ENCODE data around the gene SLC6A3.

The SLC6A3 gene

DNA sequence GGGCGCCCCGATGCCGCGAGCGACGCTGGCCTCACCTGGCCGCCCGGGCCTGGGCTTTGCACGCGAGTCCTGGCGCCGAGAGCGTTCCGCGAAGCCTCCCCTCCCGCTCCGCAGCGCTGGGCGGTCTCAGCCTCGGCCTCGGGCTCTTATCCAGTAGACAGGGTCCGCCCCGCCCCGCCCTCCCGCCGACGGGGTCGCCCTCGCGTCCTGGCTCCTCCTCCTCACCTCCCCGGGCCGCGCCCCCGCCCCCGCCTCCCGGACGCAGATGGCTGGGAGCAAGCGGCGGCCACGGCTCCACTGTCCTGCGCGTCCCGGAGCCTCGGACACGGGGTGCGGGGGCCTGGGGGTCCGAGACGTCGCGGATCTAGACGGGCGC is at the start of gene SLC6A3:
Gene SLC6A3 (minus strand): TSS at position 128 of the 376 bp plus-strand sequence. CDS start 2,243 bp downstream, outside the sequence.
- in situ Hi-C loops (cut with HindIII; ENCODE audit: low pct_ligation_motif_present, low pct_unique_long_range_greater_than_20kb, low sequenced_read_pairs): no loop called here
- no peak for DNase-seq

DNA sequence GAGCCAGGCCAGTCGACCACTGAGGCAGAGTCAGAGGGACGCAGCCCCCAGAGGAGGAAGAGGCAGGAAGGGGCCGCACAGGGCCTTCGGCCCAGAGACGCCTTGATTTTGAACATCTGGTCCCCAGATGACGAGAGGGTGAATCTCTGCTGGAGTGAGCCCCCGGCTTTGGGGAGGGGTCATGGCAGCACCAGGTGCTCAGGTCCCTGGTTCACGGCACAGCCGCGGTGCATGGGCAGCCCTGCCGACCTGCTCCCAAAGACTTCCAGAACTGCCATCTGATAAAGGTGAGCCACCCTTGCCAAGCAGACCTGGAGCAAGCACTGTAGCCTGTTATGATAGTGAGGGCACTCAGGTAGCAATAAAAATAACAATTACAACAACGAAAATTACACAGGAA is 48.7 kb upstream of the SLC6A3 start:
- in situ Hi-C loops (cut with HindIII; ENCODE audit: low pct_ligation_motif_present, low pct_unique_long_range_greater_than_20kb, low sequenced_read_pairs): no loop called here
- DNase-seq: no peak

DNA sequence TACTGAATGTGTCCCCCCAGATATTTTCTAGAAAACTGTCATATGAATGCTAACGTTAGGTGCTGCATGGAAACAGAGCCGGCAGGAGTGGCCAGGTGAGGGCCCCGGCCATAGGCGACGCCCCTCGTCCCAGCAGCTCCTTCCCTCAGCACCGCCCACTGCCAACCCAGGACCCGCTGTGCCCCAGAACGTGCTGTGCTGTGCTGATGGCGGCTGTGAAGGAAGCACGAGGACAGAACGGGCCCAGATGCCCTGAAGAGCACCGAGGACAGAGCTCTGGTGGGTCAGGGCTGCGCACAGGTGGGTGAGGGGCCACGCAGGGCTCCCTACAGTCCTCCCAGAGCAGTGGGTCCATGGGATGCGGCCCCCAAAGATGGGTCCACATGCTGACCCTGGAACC is 48.2 kb upstream of the SLC6A3 start:
- in situ Hi-C loops (cut with HindIII; ENCODE audit: low pct_ligation_motif_present, low pct_unique_long_range_greater_than_20kb, low sequenced_read_pairs): no loop called here
- DNase-seq: no peak

DNA sequence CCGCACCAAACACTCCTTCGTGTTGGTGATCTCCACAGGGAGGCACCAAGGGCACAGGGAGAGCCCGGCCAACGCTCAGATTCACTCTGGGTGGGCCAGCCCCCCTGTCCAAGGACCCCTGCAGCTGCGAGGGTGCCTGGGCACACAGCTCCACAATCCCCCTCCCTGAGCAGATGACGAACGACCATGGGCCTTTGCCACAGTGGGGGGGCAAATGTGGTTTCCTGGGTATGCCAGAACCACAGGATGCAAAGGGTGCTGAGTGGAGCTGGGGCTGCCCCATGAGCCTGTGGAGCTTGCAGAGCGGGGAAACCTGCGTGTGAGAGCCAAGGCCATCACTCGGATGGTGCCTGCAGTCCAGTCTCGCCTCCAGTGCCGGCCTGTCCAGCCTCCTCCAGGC is 47.5 kb upstream of the SLC6A3 start:
- in situ Hi-C loops (cut with HindIII; ENCODE audit: low pct_ligation_motif_present, low pct_unique_long_range_greater_than_20kb, low sequenced_read_pairs): no loop called here
- DNase-seq: no peak

DNA sequence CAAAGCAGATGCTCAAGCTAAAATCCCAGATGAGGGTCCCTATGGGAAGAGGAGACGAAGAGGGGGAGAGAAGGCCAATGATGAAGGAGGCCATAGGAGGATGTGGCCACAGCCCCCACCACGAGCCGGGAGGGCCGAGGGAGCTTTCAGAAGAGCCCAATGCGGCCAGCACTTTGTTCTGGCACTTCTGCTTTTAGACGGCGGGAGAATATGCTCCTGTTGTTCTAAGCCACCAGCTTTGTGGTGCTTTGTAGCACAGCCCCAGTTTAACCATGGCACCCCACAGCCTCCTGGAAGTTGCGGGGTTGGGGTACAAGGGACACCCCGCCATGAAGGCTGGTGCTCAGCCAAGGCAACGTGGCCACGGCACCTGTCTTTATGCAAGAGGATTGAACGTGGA is 45.1 kb upstream of the SLC6A3 start:
- DNase-seq: no peak
- in situ Hi-C loops (cut with HindIII; ENCODE audit: low pct_ligation_motif_present, low pct_unique_long_range_greater_than_20kb, low sequenced_read_pairs): no loop called here

DNA sequence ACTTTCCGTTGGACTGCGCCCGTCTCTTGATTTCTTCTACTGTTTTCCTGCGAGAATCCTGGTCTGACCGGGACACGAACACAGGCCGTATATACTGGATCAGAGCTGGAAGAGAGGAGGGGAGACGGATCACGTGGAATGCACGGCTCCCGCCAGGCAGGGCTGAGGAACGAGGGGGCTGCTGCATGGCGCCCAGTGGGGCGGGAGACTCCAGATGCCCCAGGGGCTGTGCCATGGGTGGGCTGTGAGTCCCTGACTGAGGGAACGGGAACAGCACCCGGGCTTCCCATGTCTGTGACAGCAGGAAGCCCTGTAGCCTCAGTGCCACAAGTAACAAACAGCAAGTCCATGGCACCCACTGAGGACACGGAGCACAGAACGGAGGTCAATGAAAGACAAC is 44.5 kb upstream of the SLC6A3 start:
- in situ Hi-C loops (cut with HindIII; ENCODE audit: low pct_ligation_motif_present, low pct_unique_long_range_greater_than_20kb, low sequenced_read_pairs): no loop called here
- DNase-seq: no peak

DNA sequence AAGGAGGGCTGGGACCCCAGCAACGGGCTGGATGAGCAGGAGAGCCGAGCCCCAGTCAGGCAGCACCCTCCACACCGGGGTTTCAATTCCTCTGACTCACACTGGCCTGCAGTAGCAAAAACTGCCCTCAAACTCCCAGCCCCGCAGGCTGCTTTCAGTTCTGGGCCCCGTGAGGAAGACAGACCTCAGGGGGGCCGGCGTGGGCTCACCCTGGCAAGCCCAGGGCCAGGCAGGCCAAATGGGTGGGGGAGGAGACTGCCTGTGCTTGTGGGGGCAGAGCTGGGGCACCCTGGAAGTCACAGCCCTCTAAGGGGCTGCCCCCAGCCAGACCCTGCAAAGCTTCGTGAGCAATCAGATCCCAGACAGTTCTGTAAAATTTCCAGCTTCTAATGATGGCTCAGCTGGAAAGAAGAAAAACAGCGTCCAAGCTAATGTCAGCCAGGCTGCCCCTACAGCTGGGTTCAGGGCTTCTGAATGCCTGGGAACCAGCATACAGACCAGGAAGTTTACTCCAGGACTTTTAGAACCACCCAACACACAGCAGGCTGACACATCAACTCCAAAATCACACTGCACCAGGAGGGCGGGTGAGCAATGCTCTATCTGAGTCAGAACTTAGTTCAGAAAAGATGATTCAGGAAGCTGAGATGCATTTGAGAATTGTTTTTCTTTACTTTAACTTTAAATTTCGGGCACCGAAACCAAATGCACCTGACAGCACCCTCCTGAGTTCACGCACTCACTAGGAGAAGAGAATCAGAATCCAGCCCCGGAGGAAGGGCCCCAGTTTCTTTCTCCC is 43.8 kb upstream of the SLC6A3 start:
- in situ Hi-C loops (cut with HindIII; ENCODE audit: low pct_ligation_motif_present, low pct_unique_long_range_greater_than_20kb, low sequenced_read_pairs): no loop called here
- peak; percentile 5 for DNase-seq

DNA sequence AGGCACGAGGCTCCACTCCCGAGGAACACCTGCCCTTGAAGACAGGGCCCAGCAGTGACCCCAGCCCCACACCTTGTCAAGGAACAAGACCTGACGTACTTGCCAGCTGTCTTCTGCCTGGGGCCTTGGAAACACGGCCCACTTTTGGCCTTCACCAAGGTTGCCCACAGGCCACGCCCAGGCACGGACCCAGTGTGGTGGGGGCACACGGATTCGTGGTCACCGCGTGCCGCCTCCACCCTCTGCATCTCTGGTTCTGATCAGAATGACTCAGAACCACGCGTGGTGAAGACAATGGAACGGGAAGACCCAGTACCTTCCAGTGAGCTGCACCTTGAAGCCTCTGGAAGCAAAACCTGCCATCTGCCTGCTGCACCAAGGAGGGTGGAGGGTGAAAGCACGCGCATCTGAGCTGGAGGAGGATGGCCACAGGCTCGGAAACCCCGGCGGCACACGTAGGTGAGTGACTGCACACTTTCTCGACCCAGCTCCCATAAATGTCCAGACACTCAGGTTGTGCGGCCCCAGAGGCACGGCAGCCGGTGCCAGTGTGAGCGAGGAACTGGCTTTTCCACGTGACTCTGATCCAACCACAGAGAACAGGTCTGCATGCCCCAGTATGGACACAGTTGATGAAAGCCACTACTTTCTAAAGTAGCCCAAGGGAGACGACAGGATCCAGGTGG is 42.0 kb upstream of the SLC6A3 start:
- DNase-seq: no peak
- in situ Hi-C loops (cut with HindIII; ENCODE audit: low pct_ligation_motif_present, low pct_unique_long_range_greater_than_20kb, low sequenced_read_pairs): no loop called here

DNA sequence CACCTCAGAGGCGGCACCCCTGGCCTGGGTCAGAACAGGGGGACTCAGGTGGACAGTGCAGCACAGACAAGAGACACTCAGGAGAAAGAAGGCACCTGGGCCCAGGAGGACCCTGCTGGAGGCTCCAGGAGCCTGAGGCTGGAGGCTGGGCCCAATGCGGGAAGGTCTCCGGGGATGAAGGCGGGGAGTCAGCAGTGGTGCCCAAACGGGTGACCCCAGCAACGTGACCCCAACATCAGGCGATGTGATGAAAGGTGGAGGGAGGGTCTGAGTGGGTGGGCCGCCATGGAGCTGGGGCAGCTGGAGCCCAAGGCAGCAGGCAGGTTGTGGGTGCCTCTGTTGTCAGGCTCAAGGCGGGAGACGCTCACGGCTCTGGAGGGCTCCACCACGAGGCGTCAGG is 41.0 kb upstream of the SLC6A3 start:
- DNase-seq: no peak
- in situ Hi-C loops (cut with HindIII; ENCODE audit: low pct_ligation_motif_present, low pct_unique_long_range_greater_than_20kb, low sequenced_read_pairs): no loop called here

DNA sequence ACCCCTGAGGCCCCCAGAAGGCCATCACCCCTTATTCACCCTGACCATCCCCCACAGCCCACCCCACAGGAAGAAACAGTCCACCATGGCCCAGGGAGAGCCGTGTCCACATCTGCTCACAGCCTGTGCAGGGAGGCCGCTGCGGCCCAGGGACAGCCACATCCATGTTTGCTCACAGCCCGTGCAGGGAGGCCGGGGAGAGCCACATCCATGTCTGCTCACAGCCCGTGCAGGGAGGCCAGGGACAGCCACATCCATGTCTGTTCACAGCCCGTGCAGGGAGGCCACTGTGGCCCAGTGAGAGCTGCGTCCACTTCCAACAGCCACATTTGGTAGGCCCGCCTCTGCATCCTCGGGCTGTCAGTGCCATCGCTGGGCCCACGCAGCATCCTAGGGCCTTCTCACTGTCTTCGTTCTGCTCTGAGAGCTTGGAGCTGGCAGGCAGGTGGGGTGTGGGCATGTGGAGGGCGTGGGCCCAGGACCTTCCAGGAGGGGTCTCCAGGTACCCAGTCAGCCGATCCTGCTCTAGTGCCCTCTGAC is 40.4 kb upstream of the SLC6A3 start:
- in situ Hi-C loops (cut with HindIII; ENCODE audit: low pct_ligation_motif_present, low pct_unique_long_range_greater_than_20kb, low sequenced_read_pairs): no loop called here
- DNase-seq: no peak

DNA sequence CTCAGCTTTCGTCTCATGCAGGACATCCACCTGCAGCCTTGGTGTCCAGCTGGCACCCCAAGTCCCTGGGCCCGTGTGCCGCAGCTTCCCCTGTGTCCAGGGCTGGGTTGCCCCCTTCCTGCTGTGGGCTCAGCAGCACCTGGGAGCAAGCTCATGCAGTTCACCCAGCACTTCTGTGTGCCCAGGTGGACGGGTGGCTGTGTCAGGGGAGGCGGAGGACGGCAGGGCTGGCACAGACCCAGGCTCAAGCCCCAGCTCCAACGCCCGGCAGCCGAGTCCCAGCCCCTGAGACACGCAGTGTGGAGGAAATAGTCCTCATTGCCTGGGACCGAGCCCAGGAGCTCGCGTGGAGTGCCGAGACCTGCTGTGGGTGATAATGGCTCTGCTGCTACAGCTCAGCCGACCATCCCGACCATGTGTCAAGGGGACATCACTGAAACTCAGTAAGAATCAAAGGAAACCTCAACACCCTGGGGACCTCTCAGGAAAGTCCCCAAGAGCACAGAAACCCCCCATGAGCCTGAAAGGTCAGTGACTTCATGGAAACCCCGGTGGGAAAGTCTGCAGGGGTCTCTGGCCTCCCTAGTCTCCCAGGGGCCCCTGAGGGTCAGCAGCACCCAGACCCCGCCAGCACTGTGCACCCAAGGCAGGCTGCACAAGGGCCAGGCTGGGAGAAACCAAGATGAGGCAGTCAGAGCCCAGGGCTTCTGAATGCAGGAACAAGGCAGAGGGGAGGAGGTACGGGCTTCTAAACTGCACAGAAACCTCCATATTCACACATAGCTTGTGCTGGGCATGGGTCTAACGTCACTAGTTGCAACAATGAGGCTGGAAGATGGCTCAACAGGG is 39.7 kb upstream of the SLC6A3 start:
- no peak for DNase-seq
- in situ Hi-C loops (cut with HindIII; ENCODE audit: low pct_ligation_motif_present, low pct_unique_long_range_greater_than_20kb, low sequenced_read_pairs): no loop called here

DNA sequence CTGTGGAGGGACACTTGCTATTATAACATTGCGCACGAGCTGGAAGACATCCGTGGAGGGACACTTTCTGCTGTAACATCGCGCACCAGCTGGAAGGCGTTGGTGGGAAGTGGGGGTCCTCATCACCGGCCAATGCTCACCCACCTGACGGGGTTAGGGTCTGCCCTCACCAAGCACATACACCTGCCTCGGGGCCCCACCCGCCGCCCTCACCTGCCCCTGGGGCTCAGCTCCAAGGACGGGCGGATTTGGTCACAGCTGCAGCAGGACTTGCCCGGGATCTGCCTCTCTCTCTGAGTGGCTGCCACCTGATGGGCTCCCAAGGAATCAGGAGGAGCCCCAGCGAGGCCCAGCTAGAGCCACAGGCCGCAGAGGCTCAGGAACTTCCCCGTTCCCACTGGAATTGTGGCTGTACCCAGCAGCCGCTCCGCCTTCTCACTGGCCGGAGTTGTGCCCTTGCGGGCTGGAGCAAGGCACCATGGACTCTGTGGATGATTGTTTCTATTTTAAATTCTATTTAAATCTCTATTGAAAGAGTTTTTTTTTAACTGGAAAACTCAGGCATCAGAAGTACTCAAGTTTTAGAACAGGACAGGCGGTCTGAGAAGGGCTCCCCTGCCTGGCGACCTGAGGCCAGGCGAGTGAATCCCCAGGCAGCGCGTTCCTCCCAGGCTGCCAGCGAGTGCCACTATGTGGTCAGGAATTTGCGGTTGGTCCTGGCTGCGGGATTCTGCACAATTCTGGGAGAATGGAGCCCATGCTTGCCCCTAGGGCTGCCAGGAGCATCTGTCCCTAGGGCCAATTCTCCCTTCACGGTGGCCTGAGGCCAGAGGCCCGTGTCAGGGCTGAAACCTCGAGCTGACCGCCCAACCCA is 38.9 kb upstream of the SLC6A3 start:
- no peak for DNase-seq
- in situ Hi-C loops (cut with HindIII; ENCODE audit: low pct_ligation_motif_present, low pct_unique_long_range_greater_than_20kb, low sequenced_read_pairs): no loop called here

DNA sequence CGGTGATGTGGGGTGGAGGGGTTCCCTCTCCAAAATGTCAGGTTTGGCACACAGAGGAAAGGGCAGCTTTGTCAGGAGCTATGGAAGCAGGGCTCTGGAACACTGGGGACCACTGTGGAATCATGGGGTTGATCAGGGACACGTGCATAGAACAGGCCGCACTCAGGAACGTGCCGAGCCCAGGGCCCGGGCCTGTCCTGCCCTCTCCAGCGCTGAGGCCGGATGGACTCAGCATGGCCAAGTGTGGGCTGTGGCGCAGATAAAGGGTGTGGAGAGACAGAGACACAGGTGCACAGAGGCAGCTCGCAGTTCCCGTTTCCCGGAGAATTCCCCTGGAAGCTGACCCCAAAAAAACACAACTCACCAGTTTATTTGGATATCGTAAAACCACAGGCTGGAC is 37.8 kb upstream of the SLC6A3 start:
- in situ Hi-C loops (cut with HindIII; ENCODE audit: low pct_ligation_motif_present, low pct_unique_long_range_greater_than_20kb, low sequenced_read_pairs): no loop called here

DNA sequence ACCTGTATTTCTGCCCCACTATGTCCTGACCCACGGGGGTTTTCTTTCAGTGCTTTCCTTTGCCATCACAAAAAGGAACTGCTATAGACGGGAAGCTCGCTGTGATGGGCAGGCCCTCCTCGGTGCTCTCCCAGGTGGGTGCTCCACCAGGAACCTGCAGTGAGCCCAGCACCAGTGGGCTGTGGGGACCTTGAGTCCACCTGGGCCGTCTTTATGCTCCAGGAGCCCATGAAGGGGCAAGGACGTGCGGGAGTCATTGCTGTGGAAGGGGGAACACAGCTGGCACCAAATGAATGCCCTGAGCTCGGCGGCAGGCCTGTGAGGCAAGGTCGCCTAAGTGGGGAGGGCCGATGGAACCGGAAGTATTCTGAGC is 36.7 kb upstream of the SLC6A3 start:
- in situ Hi-C loops (cut with HindIII; ENCODE audit: low pct_ligation_motif_present, low pct_unique_long_range_greater_than_20kb, low sequenced_read_pairs): no loop called here
- no peak for DNase-seq

More for the DNA sequence above, 37.8 kb upstream of the SLC6A3 start:
- no peak for DNase-seq

DNA sequence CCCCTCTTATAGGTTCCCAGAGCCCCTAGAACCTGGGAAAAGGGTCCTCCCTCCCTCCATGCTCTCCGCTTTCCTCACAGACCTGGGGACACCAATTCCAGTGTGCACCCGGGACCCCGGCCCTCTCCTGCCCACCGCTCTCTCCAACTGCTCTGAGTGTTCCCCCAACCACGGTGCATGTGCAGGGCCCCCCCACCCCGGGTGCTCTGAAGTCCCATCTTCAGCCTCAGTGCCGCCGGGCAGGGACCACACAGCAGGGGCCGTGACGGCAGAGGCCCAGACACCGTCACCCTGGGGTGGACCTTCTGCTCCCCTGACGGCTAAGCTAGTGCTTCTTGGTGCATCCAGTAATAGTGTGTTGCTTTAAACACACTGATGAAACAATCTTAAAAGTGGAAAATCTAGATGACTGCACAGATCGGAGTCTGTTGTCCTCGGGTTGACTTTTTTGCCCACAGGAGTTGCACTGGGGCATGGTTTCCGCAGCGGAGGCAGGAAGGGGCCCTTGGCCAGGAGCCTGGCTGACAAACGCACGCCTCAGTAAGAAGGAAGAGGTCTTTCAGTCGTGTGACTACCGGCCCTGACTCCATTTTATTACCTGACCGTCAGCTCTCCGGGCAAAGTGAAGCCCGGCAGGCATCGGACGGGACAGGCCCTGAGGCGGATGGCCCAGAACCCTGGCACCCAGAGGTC is 36.2 kb upstream of the SLC6A3 start:
- in situ Hi-C loops (cut with HindIII; ENCODE audit: low pct_ligation_motif_present, low pct_unique_long_range_greater_than_20kb, low sequenced_read_pairs): no loop called here

DNA sequence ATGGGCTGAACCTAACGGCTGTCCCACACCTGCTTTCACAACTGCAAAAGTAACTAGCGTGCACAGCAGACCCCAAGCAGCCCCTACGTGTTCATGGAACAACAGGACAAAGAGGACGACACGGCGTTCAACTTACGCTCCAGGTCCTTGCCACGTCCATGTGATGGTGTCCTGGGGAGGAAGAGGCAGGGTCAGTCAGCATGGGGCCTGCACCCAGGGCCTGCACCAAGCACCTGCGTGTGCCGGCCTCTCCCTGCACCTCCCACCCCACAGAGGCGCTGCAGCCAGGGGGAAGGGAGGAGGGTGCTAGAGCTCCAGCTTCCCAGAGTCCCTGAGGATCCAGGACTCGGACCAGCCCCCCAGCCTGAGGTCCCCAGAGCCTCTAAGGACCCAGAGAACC is 35.6 kb upstream of the SLC6A3 start:
- DNase-seq: no peak
- in situ Hi-C loops (cut with HindIII; ENCODE audit: low pct_ligation_motif_present, low pct_unique_long_range_greater_than_20kb, low sequenced_read_pairs): no loop called here

More for the DNA sequence above, 36.2 kb upstream of the SLC6A3 start:
- no peak for DNase-seq

DNA sequence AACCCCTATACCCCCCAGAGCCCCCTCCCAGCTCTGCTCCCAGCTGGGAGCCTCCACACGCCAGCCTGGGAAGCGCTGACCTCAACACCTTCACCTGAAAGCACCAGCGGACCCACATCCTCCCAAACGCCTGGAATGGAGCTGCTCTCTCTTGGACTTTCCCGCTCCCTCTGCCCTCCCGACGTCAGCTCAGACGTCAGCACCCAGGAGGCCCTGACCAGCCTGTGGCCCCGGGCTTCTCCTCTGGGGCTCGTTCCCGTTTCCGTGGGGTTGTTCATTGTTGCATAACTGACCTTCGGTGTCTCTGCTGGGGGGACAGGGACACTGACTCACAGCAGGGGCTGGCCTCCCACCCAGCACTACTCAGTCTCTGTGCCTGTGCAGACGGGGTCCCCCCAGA is 35.0 kb upstream of the SLC6A3 start:
- in situ Hi-C loops (cut with HindIII; ENCODE audit: low pct_ligation_motif_present, low pct_unique_long_range_greater_than_20kb, low sequenced_read_pairs): no loop called here
- no peak for DNase-seq

Measured in ACHN (cell line).